ENCODE data around the gene CALML4.
"Not testable (repeated sequence)": the region's sequence is repeated elsewhere in the genome, so short reads cannot be mapped to it uniquely, and the experiment has no call there.

Gene CALML4

GRCh38 chr15:68204776-68205557, at the start of gene CALML4:
CALML4 (minus strand) TSS chr15:68205332; CDS start chr15:68205247, 85 bp downstream.
- DNase-seq = no peak

GRCh38 chr15:68252925-68253534, 47.9 kb upstream of the CALML4 start:
- peak in 2 of 4 experiments; percentile 4 to 5 for DNase-seq

GRCh38 chr15:68249058-68249713, 44.1 kb upstream of the CALML4 start:
- DNase-seq = no peak

GRCh38 chr15:68244235-68244634, 39.1 kb upstream of the CALML4 start:
- no peak for DNase-seq

GRCh38 chr15:68241088-68241935, 36.2 kb upstream of the CALML4 start:
- no peak for DNase-seq

- no peak for DNase-seq
These were observed 33.9 kb upstream of the CALML4 start for GRCh38 chr15:68239025-68239424.

GRCh38 chr15:68235022-68235421, 29.9 kb upstream of the CALML4 start:
- no peak for DNase-seq

- DNase-seq = not testable (repeated sequence)
These were observed 29.4 kb upstream of the CALML4 start for GRCh38 chr15:68234520-68234919.

- DNase-seq = no peak
These were observed 28.9 kb upstream of the CALML4 start for GRCh38 chr15:68234060-68234459.

- no peak for DNase-seq
These were observed 27.8 kb upstream of the CALML4 start for GRCh38 chr15:68232937-68233336.

- DNase-seq = no peak
These were observed 27.3 kb upstream of the CALML4 start for GRCh38 chr15:68232449-68232848.

- DNase-seq = no peak
These were observed 26.1 kb upstream of the CALML4 start for GRCh38 chr15:68231102-68231818.

GRCh38 chr15:68230157-68231100, 25.3 kb upstream of the CALML4 start:
- no peak for DNase-seq

GRCh38 chr15:68229386-68230156, 24.4 kb upstream of the CALML4 start, which contains the start of gene CLN6:
CLN6 (minus strand) TSS chr15:68229728; CDS start chr15:68229584, 144 bp downstream.
- peak; percentile 59 to 81 (median 67) for DNase-seq

- DNase-seq = no peak
These were observed 23.8 kb upstream of the CALML4 start for GRCh38 chr15:68228971-68229385.

GRCh38 chr15:68228143-68228970, 23.2 kb upstream of the CALML4 start:
- no peak for DNase-seq

GRCh38 chr15:68227643-68228142, 22.6 kb upstream of the CALML4 start:
- no peak for DNase-seq

GRCh38 chr15:68225442-68225841, 20.3 kb upstream of the CALML4 start:
- DNase-seq = not testable (repeated sequence)

All from activated naive CD4-positive, alpha-beta T cell (primary cell).